Erythroblast (primary cell): ENCODE data around the gene PHLDB3.

Experiments
- GATA1 ChIP-seq: IDR thresholded peaks from 2 replicates; pipeline ENCODE4 v1.6.1; 2011; ENCODE audit warnings: low read depth, mild to moderate bottlenecking, control low read depth, low read length, moderate library complexity
- POLR2A ChIP-seq: IDR thresholded peaks from 2 replicates; pipeline ENCODE4 v1.6.1; 2011; ENCODE audit warnings: mild to moderate bottlenecking, low read length

DNA sequence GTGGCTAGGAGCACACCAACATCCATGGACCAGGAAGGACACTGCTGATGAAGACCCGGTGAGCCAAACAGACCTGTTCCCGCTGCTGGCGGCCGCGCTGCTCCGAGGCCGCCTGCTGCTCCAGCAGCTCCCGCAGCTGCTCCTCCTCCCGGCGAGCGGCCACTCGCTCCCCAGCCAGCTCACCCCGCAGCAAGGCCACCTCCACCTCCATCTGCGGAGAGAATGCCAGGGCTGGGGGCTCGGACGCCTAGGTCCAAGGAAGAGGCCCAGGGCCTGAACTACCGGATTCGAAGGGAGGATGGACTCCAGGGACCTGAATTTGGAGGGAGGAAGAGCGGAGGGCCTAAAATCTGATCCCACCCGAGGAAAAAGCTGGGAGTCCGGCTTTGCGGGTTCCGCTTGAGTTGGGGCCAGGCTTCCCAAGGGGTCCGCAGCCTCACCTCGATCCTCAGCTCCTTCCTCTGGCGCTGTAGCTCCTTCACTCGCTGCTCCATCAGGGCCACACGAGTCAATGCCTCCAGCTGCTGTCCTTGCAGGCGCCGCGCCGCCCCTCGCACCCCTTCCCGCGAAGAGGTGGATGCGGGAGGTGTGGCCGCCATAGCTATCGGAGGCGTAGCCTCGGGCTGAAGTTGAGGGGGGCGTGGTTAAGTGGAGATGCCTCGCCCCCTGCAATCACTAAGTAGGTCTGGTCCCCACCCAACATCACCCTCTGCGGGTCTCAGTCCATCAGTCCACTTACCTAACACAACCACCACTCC lies 2.7 kb downstream of the PHLDB3 start:
- no peak for TF ChIP-seq POLR2A
- no peak for TF ChIP-seq GATA1
